Activated CD8-positive, alpha-beta T cell treated with anti-CD3 and anti-CD28 coated beads for 36 hours (primary cell): ENCODE measurements around the gene KDM2A. TPM values are rescaled to one million over a fixed set of nuclear protein-coding genes. Genes with fewer than 3 reads are reported as not detected.

ENCODE experiments used
- ATAC-seq: fragments of 200-7000 bp; cut with Tn5 transposase; one replicate; pipeline ENCODE4 v1.10.0; 2021; ENCODE audit warnings: mild to moderate bottlenecking, moderate library complexity
- CTCF ChIA-PET: fragments of 350-600 bp; sonication (Branson Sonifier 250); formaldehyde crosslinking; loops from one replicate; lab custom pipeline; 2021; ENCODE audit warnings: antibody characterized with exemption; lab: Charles Lee
- POLR2A ChIA-PET: fragments of 350-600 bp; sonication (Branson Sonifier 250); formaldehyde crosslinking; loops from one replicate; lab custom pipeline; 2021; ENCODE audit warnings: antibody characterized with exemption; lab: Charles Lee
- DNase-seq: peaks from one replicate; pipeline ENCODE4 v3.0.0-alpha.2; 2020
- H3K27ac Mint-ChIP-seq: one replicate; pipeline ENCODE4 v1.8.0; 2021; ENCODE audit warnings: mild to moderate bottlenecking, mixed read lengths
- H3K27me3 Mint-ChIP-seq: one replicate; pipeline ENCODE4 v1.8.0; 2021; ENCODE audit warnings: mixed read lengths
- H3K36me3 Mint-ChIP-seq: one replicate; pipeline ENCODE4 v1.8.0; 2021; ENCODE audit warnings: low read depth, mixed read lengths
- H3K4me1 Mint-ChIP-seq: one replicate; pipeline ENCODE4 v1.8.0; 2021; ENCODE audit warnings: low read depth, mixed read lengths
- H3K4me3 Mint-ChIP-seq: one replicate; pipeline ENCODE4 v1.8.0; 2021; ENCODE audit warnings: mild to moderate bottlenecking, moderate library complexity, mixed read lengths
- H3K9me3 Mint-ChIP-seq: one replicate; pipeline ENCODE4 v1.8.0; 2021; ENCODE audit warnings: mixed read lengths
- intact Hi-C: fragments of 100-400 bp; cut with micrococcal nuclease; formaldehyde crosslinking; loops from one replicate; pipeline ENCODE4 v1.10.0; 2022
- total RNA-seq, 2 experiments: library from RNA; stranded (reverse); gene quantifications; one replicate each; pipeline ENCODE4 v1.2.3, GENCODE V29; 2021
- TF ChIP-seq, protein P1 (sequence below): fragments of 200-600 bp; IDR thresholded peaks from one replicate; pipeline ENCODE4 v1.8.0; 2022; ENCODE audit warnings: antibody characterized with exemption, mild to moderate bottlenecking

Gene KDM2A
- total RNA-seq, 2 experiments from 2014 or later, result 79.6 to 88.1 TPM

DNA sequence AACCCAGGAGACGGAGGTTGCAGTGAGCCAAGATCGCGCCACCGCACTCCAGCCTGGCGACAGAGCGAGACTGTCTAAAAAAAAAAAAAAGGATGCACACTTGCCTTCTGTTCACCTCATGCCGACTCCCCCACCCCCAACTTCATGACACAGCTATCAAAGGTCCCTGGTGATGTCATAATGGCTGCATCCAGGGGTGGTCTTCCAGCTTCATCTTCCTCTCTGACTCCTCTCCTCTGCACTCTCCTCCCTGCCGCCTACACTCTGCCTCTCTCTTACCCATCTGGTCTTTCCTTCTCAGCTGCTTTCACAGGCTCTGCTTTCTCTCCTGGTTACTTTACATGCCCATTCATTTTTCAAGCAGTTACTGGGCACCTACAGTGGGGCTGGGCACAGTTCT is 16.4 kb upstream of the KDM2A start:
- TF ChIP-seq, protein P1, sequence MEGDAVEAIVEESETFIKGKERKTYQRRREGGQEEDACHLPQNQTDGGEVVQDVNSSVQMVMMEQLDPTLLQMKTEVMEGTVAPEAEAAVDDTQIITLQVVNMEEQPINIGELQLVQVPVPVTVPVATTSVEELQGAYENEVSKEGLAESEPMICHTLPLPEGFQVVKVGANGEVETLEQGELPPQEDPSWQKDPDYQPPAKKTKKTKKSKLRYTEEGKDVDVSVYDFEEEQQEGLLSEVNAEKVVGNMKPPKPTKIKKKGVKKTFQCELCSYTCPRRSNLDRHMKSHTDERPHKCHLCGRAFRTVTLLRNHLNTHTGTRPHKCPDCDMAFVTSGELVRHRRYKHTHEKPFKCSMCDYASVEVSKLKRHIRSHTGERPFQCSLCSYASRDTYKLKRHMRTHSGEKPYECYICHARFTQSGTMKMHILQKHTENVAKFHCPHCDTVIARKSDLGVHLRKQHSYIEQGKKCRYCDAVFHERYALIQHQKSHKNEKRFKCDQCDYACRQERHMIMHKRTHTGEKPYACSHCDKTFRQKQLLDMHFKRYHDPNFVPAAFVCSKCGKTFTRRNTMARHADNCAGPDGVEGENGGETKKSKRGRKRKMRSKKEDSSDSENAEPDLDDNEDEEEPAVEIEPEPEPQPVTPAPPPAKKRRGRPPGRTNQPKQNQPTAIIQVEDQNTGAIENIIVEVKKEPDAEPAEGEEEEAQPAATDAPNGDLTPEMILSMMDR, result no peak
- no peaks in the 10 kb centered on the region for H3K27me3 Mint-ChIP-seq
- CTCF ChIA-PET, result interaction anchor here (0.7 to 1.9 kb wide), 3 partner anchors 11 to 138 kb away, joined by 3 to 6 read pairs (median 3); no protein-coding TSS in a partner anchor
- intact Hi-C loops, result no loop called here
- POLR2A ChIA-PET, result interaction anchor here (1.0 kb wide), 1 partner anchor 13 kb away, joined by 3 read pairs; no protein-coding TSS in a partner anchor
- ATAC-seq, result no peak
- no peaks in the 10 kb centered on the region for H3K9me3 Mint-ChIP-seq
- H3K4me1 Mint-ChIP-seq, result peaks cover 30% of the 10 kb centered on the region
- H3K36me3 Mint-ChIP-seq, result no peaks in the 10 kb centered on the region
- H3K27ac Mint-ChIP-seq, result peak overlapping the region; percentile 9
- H3K4me3 Mint-ChIP-seq, result no peak overlapping the region
- DNase-seq, result peak; percentile 34

DNA sequence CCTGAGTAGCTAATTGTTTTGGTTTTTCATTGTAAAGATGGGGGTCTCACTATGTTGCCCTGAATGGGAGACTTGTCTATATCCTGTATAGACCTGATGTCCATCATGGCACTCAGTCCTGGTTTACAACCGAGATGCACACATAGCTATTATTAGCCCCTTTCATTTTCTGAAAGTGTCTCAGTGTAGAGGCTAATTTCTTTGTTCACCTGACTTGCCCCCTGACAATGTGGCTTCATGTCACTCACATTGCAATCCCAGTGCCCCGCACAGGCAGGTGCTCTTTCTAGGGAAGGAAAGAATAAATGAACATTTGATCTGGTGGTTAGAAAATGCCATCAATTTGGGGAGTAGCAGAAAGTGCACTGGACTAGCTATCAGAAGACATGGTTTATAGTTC is 13.1 kb upstream of the KDM2A start:
- H3K36me3 Mint-ChIP-seq, result no peaks in the 10 kb centered on the region
- ChIA-PET POLR2A (interaction anchor here (1.4 to 3.1 kb wide), 2 partner anchors 9 to 12 kb away, joined by 4 to 16 read pairs; partner anchors contain the start of gene KDM2A), CTCF (interaction anchor here (0.9 to 3.6 kb wide), 5 partner anchors 11 to 240 kb away, joined by 3 to 17 read pairs (median 3); no protein-coding TSS in a partner anchor)
- H3K9me3 Mint-ChIP-seq, result no peaks in the 10 kb centered on the region
- TF ChIP-seq, protein P1, result no peak
- H3K27ac Mint-ChIP-seq, result no peak overlapping the region
- no peak for ATAC-seq
- no peaks in the 10 kb centered on the region for H3K27me3 Mint-ChIP-seq
- intact Hi-C loops, result no loop called here
- no peak overlapping the region for H3K4me3 Mint-ChIP-seq
- DNase-seq, result no peak
- H3K4me1 Mint-ChIP-seq, result peaks cover 19% of the 10 kb centered on the region

DNA sequence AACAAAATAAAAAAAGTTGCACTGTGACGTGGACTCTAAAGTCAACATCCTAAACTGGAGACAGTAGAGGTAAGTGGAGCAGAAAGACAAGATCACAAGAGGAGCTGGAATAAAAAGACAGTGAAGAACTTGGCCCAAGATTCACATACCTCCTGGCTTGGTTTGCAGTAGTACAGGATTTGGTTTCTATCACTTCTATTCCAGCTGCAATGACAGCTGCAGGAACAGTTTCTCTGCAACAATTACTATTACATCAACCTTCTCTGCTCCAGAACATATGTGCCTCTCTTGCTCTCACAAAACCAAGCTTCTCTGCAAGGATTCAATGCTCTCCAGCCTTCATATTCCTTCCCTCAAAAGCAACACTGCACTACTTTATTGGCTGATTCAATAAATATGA is 7.8 kb upstream of the KDM2A start:
- DNase-seq (no peak), ATAC-seq (no peak)
- no peak overlapping the region for H3K27ac Mint-ChIP-seq
- no peaks in the 10 kb centered on the region for H3K9me3 Mint-ChIP-seq
- ChIA-PET POLR2A (interaction anchor here (0.7 kb wide), 1 partner anchor 29 kb away, joined by 3 read pairs; no protein-coding TSS in a partner anchor), CTCF (no interaction called here)
- intact Hi-C loops, result no loop called here
- H3K4me1 Mint-ChIP-seq, result peaks cover 14% of the 10 kb centered on the region
- TF ChIP-seq, protein P1, result no peak
- no peaks in the 10 kb centered on the region for H3K36me3 Mint-ChIP-seq
- H3K4me3 Mint-ChIP-seq, result no peak overlapping the region
- H3K27me3 Mint-ChIP-seq, result no peaks in the 10 kb centered on the region

DNA sequence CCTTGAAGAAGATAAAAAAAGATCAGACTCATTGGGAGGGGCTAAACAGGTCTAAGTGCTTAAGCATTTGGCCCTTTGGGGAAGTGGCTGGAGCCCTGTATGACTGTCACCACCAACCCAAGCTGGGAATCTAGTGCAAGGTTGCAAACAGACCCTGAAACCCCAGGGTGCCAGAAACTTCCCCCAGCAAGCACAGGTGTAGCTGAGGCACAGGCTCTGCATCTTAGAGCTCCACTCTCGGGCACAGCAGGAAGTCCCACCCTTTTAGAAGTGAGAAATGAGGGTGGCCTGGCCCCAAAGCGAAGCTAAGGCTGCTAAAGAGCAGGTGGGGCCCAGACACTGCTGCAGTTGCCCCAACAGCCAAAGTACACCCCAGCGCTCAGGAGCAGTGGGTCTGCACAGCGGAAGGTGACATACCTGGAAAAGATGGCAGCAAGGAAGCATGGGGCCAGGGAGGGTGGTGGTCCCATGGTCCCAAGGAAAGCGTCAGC is 5.8 kb upstream of the KDM2A start:
- TF ChIP-seq, protein P1, result no peak
- peak overlapping the region; percentile 82 for H3K27ac Mint-ChIP-seq
- CTCF ChIA-PET, result interaction anchor here (0.6 to 1.7 kb wide), 5 partner anchors 10 to 72 kb away, joined by 3 to 6 read pairs (median 3); no protein-coding TSS in a partner anchor
- intact Hi-C loops, result no loop called here
- peak; percentile 49 for DNase-seq
- ATAC-seq, result peak; percentile 50
- H3K4me1 Mint-ChIP-seq, result peaks cover 22% of the 10 kb centered on the region
- H3K36me3 Mint-ChIP-seq, result no peaks in the 10 kb centered on the region
- POLR2A ChIA-PET, result interaction anchor here (0.9 to 1.0 kb wide), 2 partner anchors 9 to 119 kb away, joined by 3 read pairs; no protein-coding TSS in a partner anchor
- H3K9me3 Mint-ChIP-seq, result no peaks in the 10 kb centered on the region
- H3K27me3 Mint-ChIP-seq, result no peaks in the 10 kb centered on the region
- H3K4me3 Mint-ChIP-seq, result no peak overlapping the region

DNA sequence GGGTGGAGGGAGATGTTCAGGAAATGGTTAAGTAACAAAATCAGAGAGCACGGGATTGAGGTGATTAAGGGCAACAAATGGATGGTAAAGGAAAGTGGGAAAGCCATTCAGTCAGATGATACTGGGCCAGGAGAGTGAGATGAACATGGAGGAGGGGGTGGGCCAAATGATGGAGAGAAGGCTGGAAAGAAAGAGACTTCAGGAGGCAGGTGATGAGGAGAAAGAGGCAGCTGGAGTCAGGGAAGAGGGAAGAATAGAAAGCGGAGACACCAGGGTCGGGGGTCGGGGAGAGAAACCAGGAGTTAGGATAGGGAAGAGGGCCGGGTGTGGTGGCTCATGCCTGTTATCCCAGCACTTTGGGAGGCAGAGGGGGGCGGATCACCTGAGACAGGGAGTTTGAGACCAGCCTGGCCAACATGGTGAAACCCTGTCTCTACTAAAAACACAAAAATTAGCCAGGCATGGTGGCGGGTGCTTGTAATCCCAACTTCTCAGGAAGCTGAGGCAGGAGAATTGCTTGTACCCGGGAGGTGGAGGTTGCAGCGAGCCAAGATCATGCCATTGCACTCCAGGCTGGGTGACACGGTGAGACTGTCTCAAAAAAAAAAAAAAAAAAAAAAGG is 4.7 kb upstream of the KDM2A start:
- Mint-ChIP-seq H3K4me3 (no peak overlapping the region), H3K27me3 (no peaks in the 10 kb centered on the region), H3K36me3 (no peaks in the 10 kb centered on the region), H3K4me1 (peaks cover 22% of the 10 kb centered on the region), H3K9me3 (no peaks in the 10 kb centered on the region), H3K27ac (no peak overlapping the region)
- ATAC-seq (no peak), DNase-seq (no peak)
- TF ChIP-seq, protein P1, result no peak
- ChIA-PET POLR2A (no interaction called here), CTCF (interaction anchor here (1.3 to 1.7 kb wide), 2 partner anchors 11 to 33 kb away, joined by 5 to 6 read pairs; no protein-coding TSS in a partner anchor)
- intact Hi-C loops, result no loop called here
